Stimulated activated CD4-positive, alpha-beta T cell treated with anti-CD3 and anti-CD28 coated beads, TNF-alpha, amount 100 ng/mL, for 4 hours (primary cell): ENCODE data around the gene PMF1.

Experiments
- DNase-seq, 3 experiments: peaks; one replicate each; pipeline ENCODE4 v3.0.0-alpha.2; 2020; ENCODE audit warnings: low read depth in 3 of 3

PMF1 gene

GRCh38 chr1:156236164-156236563 is 23.4 kb downstream of the PMF1 start:
- no peak for DNase-seq

GRCh38 chr1:156238248-156238647 is 25.4 kb downstream of the PMF1 start:
- no peak for DNase-seq

DNA sequence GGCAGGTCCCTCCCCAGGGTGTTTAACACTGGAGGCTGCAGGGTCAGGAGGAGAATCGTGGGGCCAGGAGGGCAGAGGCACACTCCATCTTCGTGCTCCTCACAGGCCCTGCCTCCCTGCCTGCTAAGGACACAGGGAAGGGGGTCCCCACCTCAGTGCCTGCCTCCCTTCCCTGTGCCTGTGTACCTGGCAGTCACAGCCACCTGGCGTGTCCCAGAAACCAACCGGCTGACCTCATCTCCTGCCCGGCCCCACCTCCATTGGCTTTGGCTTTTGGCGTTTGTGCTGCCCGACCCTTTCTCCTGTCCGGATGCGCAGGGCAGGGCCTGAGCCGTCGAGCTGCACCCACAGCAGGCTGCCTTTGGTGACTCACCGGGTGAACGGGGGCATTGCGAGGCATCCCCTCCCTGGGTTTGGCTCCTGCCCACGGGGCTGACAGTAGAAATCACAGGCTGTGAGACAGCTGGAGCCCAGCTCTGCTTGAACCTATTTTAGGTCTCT is 28.6 kb downstream of the PMF1 start:
- DNase-seq = no peak

DNA sequence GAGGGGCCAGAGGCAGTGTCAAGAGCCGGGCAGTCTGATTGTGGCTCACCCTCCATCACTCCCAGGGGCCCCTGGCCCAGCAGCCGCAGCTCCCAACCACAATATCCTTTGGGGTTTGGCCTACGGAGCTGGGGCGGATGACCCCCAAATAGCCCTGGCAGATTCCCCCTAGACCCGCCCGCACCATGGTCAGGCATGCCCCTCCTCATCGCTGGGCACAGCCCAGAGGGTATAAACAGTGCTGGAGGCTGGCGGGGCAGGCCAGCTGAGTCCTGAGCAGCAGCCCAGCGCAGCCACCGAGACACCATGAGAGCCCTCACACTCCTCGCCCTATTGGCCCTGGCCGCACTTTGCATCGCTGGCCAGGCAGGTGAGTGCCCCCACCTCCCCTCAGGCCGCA is 29.1 kb downstream of the PMF1 start, which contains the start of gene BGLAP:
BGLAP (plus strand) TSS at position 259 of the 400 bp plus-strand sequence; CDS start at position 307, 48 bp downstream.
- DNase-seq = no peak

- DNase-seq = no peak
These were observed 29.9 kb downstream of the PMF1 start for GRCh38 chr1:156242738-156243137.

GRCh38 chr1:156244126-156244525 is 31.3 kb downstream of the PMF1 start:
- no peak for DNase-seq

DNA sequence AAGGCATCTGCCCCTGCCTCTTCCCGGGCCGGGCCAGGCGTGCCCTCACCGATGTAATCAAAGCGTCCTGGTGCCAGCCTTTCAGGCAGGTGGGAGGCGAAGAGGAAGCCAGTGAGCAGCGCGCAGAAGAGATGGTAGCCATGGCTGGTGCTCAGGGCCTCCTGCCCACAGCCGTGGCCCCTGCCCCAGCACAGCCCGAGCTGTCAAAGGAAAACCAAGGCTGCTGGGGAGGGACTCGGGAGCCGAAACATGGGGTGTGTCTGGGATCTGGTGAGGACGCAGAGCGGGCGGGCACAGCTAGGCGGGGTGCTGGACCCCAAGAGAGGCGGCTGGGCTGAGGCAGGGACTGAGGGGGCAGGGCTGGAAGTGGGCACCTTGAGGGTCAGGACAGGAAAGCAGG is 31.9 kb downstream of the PMF1 start:
- no peak for DNase-seq

DNA sequence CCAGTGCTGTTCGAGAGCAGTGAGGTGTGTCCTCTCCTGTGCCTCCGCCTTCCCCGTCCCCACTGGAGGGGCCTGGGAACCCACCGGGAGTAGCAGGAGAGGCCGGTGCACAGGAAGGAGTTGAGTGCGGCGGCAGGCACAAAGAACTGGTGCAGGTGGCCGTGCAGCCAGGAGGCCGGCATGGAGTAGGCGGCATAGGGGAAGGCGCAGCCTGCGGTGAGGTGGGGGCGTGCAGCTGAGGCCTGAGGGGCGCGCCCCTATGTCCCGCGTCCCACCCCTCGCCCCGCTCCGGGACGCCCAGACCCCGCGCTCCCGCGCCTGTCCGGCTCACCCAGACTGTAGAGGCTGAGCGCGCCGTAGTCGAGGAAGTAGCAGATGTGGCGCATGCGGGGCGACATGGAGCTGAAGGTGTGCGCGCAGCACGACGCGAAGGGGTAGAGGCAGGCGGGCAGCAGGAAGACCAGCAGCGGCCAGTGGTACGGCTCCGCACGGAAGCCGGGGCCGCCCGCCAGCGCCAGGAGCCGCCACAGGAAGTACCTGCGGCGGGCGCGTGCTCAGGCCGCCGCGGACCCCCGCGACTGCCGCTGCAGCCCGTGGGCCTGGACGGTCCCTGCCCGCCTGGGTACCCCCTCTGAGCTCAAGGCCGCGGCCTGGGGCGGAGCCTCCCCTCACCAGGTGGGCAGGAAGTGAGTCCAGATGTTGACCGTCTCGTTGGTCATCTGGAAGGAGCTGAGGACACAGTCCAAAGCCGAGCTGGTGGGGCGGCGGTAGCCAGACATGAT is 32.8 kb downstream of the PMF1 start:
- no peak for DNase-seq

DNA sequence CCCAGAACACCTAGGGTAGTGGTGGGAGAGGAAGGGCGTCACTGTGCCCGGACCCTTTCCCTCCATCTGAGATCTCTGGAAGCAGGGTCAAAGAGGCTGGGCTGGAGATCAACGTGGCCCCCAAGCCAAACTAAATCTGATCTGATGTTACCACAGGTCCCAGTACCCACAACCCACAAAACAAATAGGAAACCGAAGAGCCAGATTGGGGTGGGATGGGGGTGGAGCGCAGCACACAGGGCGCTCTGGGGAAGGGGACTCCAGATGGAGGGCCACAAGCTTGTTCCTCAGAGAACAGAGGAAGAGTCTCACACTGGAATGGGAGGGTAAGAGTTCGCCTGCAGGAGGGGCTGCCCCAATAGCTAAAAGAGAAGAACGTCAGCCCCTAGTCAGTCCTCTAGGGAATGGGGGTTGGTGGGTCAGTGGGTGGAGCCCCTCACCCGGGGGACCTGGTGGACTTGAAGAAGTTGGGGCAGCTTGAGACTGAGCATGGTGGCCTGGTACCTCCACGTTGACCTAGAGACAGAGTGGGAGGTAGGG is 33.5 kb downstream of the PMF1 start:
- no peak for DNase-seq

GRCh38 chr1:156246781-156247459 is 34.1 kb downstream of the PMF1 start:
- DNase-seq = no peak

GRCh38 chr1:156247460-156248322 is 34.9 kb downstream of the PMF1 start, which contains the start of gene PAQR6:
Gene PAQR6 (minus strand): TSS chr1:156248056. CDS start chr1:156246731, 1,325 bp downstream.
- no peak for DNase-seq

- DNase-seq = no peak
These were observed 35.5 kb downstream of the PMF1 start for GRCh38 chr1:156248323-156248683.

DNA sequence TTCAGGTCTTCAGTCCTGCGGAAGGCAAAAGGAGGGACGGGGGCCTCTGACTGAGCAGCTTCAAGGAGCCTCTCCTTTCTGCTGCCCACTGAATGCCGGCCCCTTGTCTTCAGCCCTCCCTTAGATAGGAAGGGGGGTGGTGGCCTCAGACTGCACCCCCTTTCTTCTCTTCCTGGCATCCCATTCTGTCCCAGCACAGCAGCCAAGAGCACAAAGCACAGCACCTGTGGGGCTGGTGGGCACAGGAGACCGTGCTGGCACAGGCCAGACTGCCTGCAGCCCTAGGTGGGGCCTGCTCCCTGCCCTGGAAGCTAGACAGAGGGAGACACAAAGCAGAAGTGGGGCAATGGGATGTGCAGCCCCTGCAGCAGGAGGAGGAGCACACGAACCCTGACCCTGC is 36.8 kb downstream of the PMF1 start:
- DNase-seq = no peak

DNA sequence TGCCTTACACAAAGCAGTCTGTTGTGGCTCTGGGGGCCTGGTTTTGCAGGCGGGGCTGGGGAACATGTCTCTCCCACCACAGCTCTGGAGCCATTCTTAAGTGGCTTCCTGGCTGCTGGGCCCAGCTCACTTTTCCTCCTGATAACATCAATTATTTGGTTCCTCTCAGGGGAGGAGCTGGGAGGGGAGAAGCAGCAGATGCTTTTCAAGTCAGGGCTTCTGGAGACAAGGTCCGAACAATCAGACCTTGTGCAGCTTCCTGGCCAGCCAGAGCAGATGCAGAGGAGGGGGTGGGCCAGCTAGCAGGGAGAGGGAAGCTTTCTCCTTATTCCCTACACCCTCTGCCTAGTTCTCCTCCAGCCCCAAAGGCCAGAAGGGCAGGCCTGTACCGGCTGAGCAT is 38.7 kb downstream of the PMF1 start:
- no peak for DNase-seq

DNA sequence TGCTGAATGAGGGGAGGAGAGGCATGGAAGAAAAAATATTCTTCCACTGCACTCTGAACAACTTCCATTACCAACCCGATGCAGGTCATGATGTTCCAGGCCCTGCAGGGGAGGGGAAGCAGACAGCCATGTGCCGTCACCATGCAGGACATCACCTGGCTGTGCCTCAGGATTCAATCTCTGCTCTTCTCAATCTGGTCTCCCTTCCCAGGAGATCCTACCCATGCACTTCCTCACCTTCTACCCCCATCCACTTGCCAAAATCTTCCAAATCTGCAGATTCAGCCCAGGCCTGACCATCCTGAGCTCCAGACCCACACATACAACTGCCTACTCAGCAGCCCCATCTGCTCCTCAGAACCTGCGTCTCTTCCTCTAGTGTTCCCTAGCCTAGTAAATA is 40.8 kb downstream of the PMF1 start:
- no peak for DNase-seq

- DNase-seq = no peak
These were observed 44.9 kb downstream of the PMF1 start for GRCh38 chr1:156257711-156258110.

DNA sequence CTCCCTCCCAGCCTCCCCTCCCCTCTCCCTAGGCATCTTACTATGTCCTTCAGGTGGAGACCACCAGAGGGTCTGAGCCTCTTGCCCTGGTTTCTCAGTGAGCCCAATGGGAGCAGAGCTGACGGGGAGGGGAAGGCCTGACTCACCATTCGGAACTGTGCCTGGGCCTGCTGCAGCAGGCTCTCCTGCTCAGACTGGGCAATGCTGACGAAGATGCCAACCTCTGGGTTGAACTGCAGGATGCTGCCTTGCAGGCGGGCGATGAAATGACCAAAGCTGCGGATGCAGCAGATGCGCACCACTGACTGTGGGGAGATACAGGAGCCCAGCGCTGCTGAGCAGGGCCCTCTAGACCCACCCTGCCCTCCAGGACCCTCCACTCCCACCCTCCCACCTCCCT is 46.1 kb downstream of the PMF1 start:
- DNase-seq = no peak

GRCh38 chr1:156259805-156260204 is 47.0 kb downstream of the PMF1 start:
- DNase-seq = no peak

GRCh38 chr1:156260896-156261295 is 48.1 kb downstream of the PMF1 start:
- DNase-seq = no peak

GRCh38 chr1:156262461-156263287 is 49.9 kb downstream of the PMF1 start:
- no peak for DNase-seq

DNA sequence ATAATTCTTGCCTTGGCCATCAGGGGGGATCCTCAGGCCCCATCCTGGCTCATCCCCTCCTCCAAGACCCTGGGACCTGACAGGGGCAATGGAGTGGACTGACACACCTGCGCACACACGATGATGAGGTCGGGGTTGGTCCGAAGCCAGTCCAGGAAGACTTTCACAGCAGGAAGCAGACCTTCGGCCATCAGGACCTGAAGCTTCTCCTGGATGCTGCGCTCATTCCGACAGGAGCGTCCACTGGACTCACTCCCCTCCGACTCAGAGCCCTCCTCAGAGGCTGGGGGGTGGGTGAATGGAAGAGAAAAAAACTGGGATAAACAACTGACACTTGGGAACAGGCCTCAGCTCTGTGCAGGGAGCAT is 50.5 kb downstream of the PMF1 start:
- no peak for DNase-seq
